Natural killer cell (primary cell): ENCODE data around the gene ZNF664. TPM values are rescaled to one million over a fixed set of nuclear protein-coding genes. Genes with fewer than 3 reads are reported as not detected.

Source experiments
- ATAC-seq, 3 donors: fragments of 150-1000 bp in 2 of 3; fragments of 200-7000 bp in 1 of 3; cut with Tn5 transposase; 1 replicate in 1 of 3; 2 replicates in 2 of 3; pipeline ENCODE4 v1.10.0; 2021; ENCODE audit warnings: mild to moderate bottlenecking in 2 of 3, moderate library complexity in 2 of 3
- DNase-seq, 2 donors: peaks; one replicate each; pipeline versions ENCODE4 v3.0.0 to v3.0.0-alpha.2; 2013 to 2021; ENCODE audit warnings: mixed read lengths in 1 of 2
- H3K27ac ChIP-seq: one replicate; pipeline ENCODE4 v1.5.1; 2013; ENCODE audit warnings: mild to moderate bottlenecking, low read length
- H3K27me3 ChIP-seq: one replicate; pipeline ENCODE4 v1.6.1; 2013; ENCODE audit warnings: low read length; ENCODE audit not compliant: control insufficient read depth, insufficient read depth
- H3K36me3 ChIP-seq: one replicate; pipeline ENCODE4 v1.6.1; 2013; ENCODE audit warnings: low read length; ENCODE audit not compliant: control insufficient read depth, insufficient read depth
- H3K4me1 ChIP-seq: one replicate; pipeline ENCODE4 v1.6.1; 2013; ENCODE audit warnings: low read length; ENCODE audit not compliant: control insufficient read depth, insufficient read depth
- H3K4me3 ChIP-seq: one replicate; pipeline ENCODE4 v1.5.1; 2013; ENCODE audit warnings: low read length
- H3K9me3 ChIP-seq: one replicate; pipeline ENCODE4 v1.6.1; 2013; ENCODE audit warnings: low read length; ENCODE audit not compliant: control insufficient read depth, insufficient read depth
- H3K27ac Mint-ChIP-seq, 2 donors: one replicate each; pipeline ENCODE4 v1.8.0; 2022; ENCODE audit warnings: mild to moderate bottlenecking in 2 of 2, mixed read lengths in 2 of 2, moderate library complexity in 1 of 2
- H3K27me3 Mint-ChIP-seq, 2 donors: one replicate each; pipeline ENCODE4 v1.8.0; 2022; ENCODE audit warnings: low read depth in 2 of 2, mixed read lengths in 2 of 2
- H3K36me3 Mint-ChIP-seq: one replicate; pipeline ENCODE4 v1.8.0; 2022; ENCODE audit warnings: mixed read lengths
- H3K4me1 Mint-ChIP-seq, 2 donors: one replicate each; pipeline ENCODE4 v1.8.0; 2022; ENCODE audit warnings: mixed read lengths in 2 of 2
- H3K4me3 Mint-ChIP-seq: one replicate; pipeline ENCODE4 v1.8.0; 2022; ENCODE audit warnings: mild to moderate bottlenecking, moderate library complexity, mixed read lengths
- H3K9me3 Mint-ChIP-seq, 2 donors: one replicate each; pipeline ENCODE4 v1.8.0; 2022; ENCODE audit warnings: mixed read lengths in 2 of 2
- WGBS: methylation state at CpG from one replicate; pipeline ENCODE4 v1.1.7; 2013; ENCODE audit warnings: missing lambda C conversion rate; ENCODE audit not compliant: insufficient coverage; 5-methylcytosine and 5-hydroxymethylcytosine counted together
- intact Hi-C: fragments of 100-400 bp; cut with micrococcal nuclease; formaldehyde crosslinking; loops from one replicate; pipeline ENCODE4 v1.14.2; 2022
- total RNA-seq, 4 donors: library from RNA; stranded (reverse); fragments of 120-200 nt in 1 of 4; gene quantifications; one replicate each; pipeline versions ENCODE4 v1.2.3 to v1.2.4, GENCODE V29; 2013 to 2022
- TF ChIP-seq, protein P1 (sequence below): fragments of 200-600 bp; IDR thresholded peaks from one replicate; pipeline ENCODE4 v1.8.0; 2022; ENCODE audit warnings: antibody characterized with exemption

Gene ZNF664
- total RNA-seq, 3 donors from 2014 or later (not counting 1 experiment from before 2014, with no cell fraction given): 36.0 to 47.3 (median 46.9) TPM

- H3K27me3 ChIP-seq: no peaks in the 10 kb centered on the region
- H3K27ac Mint-ChIP-seq: no peak overlapping the region
- WGBS: 68% methylated on average over 2 of the region's 2 CpGs
- DNase-seq (no peak), ATAC-seq (no peak)
- intact Hi-C loops: no loop called here
- no peak overlapping the region for H3K27ac ChIP-seq
- H3K4me3 Mint-ChIP-seq: no peak overlapping the region
- no peaks in the 10 kb centered on the region for H3K27me3 Mint-ChIP-seq
- H3K36me3 ChIP-seq: peaks cover 5% of the 10 kb centered on the region
- no peaks in the 10 kb centered on the region for H3K9me3 Mint-ChIP-seq
- no peaks in the 10 kb centered on the region for H3K9me3 ChIP-seq
- H3K4me1 Mint-ChIP-seq: peaks cover 26 to 30% of the 10 kb centered on the region in 2 donors
- H3K4me3 ChIP-seq: no peak overlapping the region
- H3K36me3 Mint-ChIP-seq: no peaks in the 10 kb centered on the region
- TF ChIP-seq, protein P1, sequence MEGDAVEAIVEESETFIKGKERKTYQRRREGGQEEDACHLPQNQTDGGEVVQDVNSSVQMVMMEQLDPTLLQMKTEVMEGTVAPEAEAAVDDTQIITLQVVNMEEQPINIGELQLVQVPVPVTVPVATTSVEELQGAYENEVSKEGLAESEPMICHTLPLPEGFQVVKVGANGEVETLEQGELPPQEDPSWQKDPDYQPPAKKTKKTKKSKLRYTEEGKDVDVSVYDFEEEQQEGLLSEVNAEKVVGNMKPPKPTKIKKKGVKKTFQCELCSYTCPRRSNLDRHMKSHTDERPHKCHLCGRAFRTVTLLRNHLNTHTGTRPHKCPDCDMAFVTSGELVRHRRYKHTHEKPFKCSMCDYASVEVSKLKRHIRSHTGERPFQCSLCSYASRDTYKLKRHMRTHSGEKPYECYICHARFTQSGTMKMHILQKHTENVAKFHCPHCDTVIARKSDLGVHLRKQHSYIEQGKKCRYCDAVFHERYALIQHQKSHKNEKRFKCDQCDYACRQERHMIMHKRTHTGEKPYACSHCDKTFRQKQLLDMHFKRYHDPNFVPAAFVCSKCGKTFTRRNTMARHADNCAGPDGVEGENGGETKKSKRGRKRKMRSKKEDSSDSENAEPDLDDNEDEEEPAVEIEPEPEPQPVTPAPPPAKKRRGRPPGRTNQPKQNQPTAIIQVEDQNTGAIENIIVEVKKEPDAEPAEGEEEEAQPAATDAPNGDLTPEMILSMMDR: no peak
- H3K4me1 ChIP-seq: peaks cover 4% of the 10 kb centered on the region
These were observed 29.6 kb downstream of the ZNF664 start for GRCh38 chr12:124002654-124003053.

GRCh38 chr12:124004233-124004875 lies 31.3 kb downstream of the ZNF664 start:
- Histone ChIP-seq H3K4me1 (peaks cover 4% of the 10 kb centered on the region), H3K9me3 (no peaks in the 10 kb centered on the region), H3K27ac (no peak overlapping the region), H3K4me3 (no peak overlapping the region), H3K36me3 (peaks cover 5% of the 10 kb centered on the region), H3K27me3 (no peaks in the 10 kb centered on the region)
- H3K9me3 Mint-ChIP-seq: no peaks in the 10 kb centered on the region
- H3K4me3 Mint-ChIP-seq: no peak overlapping the region
- H3K36me3 Mint-ChIP-seq: no peaks in the 10 kb centered on the region
- peaks cover 23 to 25% of the 10 kb centered on the region in 2 donors for H3K4me1 Mint-ChIP-seq
- no peak for ATAC-seq
- WGBS: over 99% methylated on average over 9 of the region's 9 CpGs
- intact Hi-C loops: no loop called here
- H3K27me3 Mint-ChIP-seq: no peaks in the 10 kb centered on the region
- TF ChIP-seq, protein P1: no peak
- H3K27ac Mint-ChIP-seq: no peak overlapping the region
- no peak for DNase-seq

DNA sequence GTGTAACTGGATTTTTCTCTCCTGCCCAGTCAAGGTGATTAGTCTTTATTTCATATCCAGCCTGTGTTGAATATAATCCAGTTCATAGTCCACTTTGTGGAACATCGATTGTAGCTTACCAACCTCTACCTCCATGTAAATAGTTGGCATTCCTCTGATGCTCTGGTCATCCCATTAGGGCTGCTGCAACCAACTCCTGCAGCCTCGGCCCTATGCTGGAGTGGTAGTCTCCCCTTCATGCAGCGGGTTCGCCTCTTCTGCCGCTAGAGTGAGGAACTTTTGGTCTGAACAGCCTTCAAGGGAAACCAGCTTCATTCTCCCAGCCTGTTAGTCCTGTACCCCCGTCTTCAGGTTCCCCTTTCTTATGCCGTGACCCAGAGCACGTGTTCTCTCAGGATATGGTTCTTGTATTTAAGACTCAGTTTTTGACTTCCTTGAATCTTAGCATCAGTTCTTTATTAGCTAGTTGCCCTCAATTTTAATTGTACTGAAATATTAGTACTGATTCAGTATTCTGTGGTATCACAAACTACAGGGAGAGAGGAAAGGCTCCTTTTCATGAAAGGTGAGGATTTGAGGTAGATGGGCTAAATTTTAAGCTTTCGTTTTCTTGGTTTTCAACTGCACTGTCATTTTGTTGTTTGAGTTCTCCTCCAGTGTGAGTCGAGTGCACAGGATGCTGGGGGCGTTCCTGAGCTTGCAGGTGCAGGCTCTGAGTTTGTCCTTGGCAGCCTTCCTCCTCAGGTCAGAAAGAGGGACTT lies 33.2 kb downstream of the ZNF664 start:
- Histone ChIP-seq H3K36me3 (peaks cover 9% of the 10 kb centered on the region), H3K4me3 (no peak overlapping the region), H3K27ac (no peak overlapping the region), H3K4me1 (peaks cover 4% of the 10 kb centered on the region), H3K27me3 (no peaks in the 10 kb centered on the region), H3K9me3 (no peaks in the 10 kb centered on the region)
- Mint-ChIP-seq H3K36me3 (peaks cover 6% of the 10 kb centered on the region), H3K27ac (peak overlapping the region; percentile 34 to 67), H3K4me3 (no peak overlapping the region), H3K9me3 (no peaks in the 10 kb centered on the region), H3K4me1 (peaks cover 23 to 30% of the 10 kb centered on the region in 2 donors), H3K27me3 (no peaks in the 10 kb centered on the region)
- intact Hi-C loops: no loop called here
- ATAC-seq (no peak), DNase-seq (peak in 1 of 2 donors; percentile 49)
- WGBS: 31% methylated on average over 11 of the region's 11 CpGs
- TF ChIP-seq, protein P1: no peak
